GM12878 (cell line): Measurements from ENCODE around the gene MAPKAP1. TPM values are rescaled to one million over a fixed set of nuclear protein-coding genes. Genes with fewer than 3 reads are reported as not detected.
A peak's percentile ranks its signal among the peaks of the same experiment; 100 is the strongest.

Source experiments
- BACH1 ChIP-seq: fragments of 450-650 bp; IDR thresholded peaks from 2 replicates; pipeline ENCODE4 v1.6.1; 2017; ENCODE audit warnings: mild to moderate bottlenecking, borderline replicate concordance
- CBX3 ChIP-seq: fragments of 200-600 bp; sonication (generic); IDR thresholded peaks from 2 replicates; pipeline ENCODE4 v1.6.1; 2016; ENCODE audit warnings: low read depth, borderline replicate concordance
- CEBPB ChIP-seq, 2 experiments: fragments of 150-350 bp in 1 of 2; IDR thresholded peaks; 2 replicates each; pipeline ENCODE4 v1.6.1; 2012 to 2014; ENCODE audit warnings: low read depth in 2 of 2, low read length in 2 of 2, borderline replicate concordance in 1 of 2, inconsistent platforms in 1 of 2
- ETV6 ChIP-seq, 2 experiments: fragments of 450-650 bp in 1 of 2; IDR thresholded peaks in 1 of 2; conservative IDR thresholded peaks in 1 of 2; 2 replicates each; pipeline ENCODE4 v1.6.1; 2014; ENCODE audit warnings: antibody characterized with exemption in 1 of 2, borderline replicate concordance in 1 of 2, low read depth in 1 of 2, mild to moderate bottlenecking in 1 of 2, moderate library complexity in 1 of 2
- FOXK2 ChIP-seq: fragments of 450-650 bp; IDR thresholded peaks from 2 replicates; pipeline ENCODE4 v1.6.1; 2017; ENCODE audit warnings: mild to moderate bottlenecking, moderate library complexity
- HDAC2 ChIP-seq: fragments of 200-600 bp; sonication (generic); IDR thresholded peaks from 2 replicates; pipeline ENCODE4 v1.6.1; 2017
- MEF2A ChIP-seq: IDR thresholded peaks from 2 replicates; pipeline ENCODE4 v1.6.1; 2011; ENCODE audit warnings: low read depth, mild to moderate bottlenecking, low read length, moderate library complexity; ENCODE audit not compliant: insufficient read depth
- RAD51 ChIP-seq: fragments of 450-650 bp; IDR thresholded peaks from 2 replicates; pipeline ENCODE4 v1.6.1; 2016; ENCODE audit warnings: moderate library complexity, mild to moderate bottlenecking, inconsistent platforms
- RB1 ChIP-seq: fragments of 450-650 bp; formaldehyde crosslinking; IDR thresholded peaks from 2 replicates; pipeline ENCODE4 v1.6.1; 2017; ENCODE audit warnings: mild to moderate bottlenecking, borderline replicate concordance
- RUNX3 ChIP-seq: IDR thresholded peaks from 2 replicates; pipeline ENCODE4 v1.6.1; 2012; ENCODE audit warnings: low read length, inconsistent platforms
- SIX5 ChIP-seq: IDR thresholded peaks from 2 replicates; pipeline ENCODE4 v1.6.1; 2011; ENCODE audit warnings: mild to moderate bottlenecking, low read depth, low read length, moderate library complexity; ENCODE audit not compliant: severe bottlenecking
- TCF12 ChIP-seq: IDR thresholded peaks from 2 replicates; pipeline ENCODE4 v1.6.1; 2011; ENCODE audit warnings: low read depth, mild to moderate bottlenecking, low read length
- USF1 ChIP-seq: IDR thresholded peaks from 2 replicates; pipeline ENCODE4 v1.6.1; 2011; ENCODE audit warnings: borderline replicate concordance, low read depth, mild to moderate bottlenecking, moderate library complexity, mixed read lengths, low read length; ENCODE audit not compliant: insufficient read depth; ENCODE audit errors: extremely low read length
- polyA plus RNA-seq, 11 experiments: library from polyadenylated mRNA; depleted of rRNA in 4 of 11; unstranded in 6 of 11; stranded (reverse) in 5 of 11; fragments of >200 nt; fragmentation: Nextera tagmentation in 4 of 11; fragmentation: Illumina TruSeq in 1 of 11; extraction: Ambion mirVana in 4 of 11; extraction: Trizol in 1 of 11; gene quantifications; 1 replicate in 1 of 11; 2 replicates in 10 of 11; pipeline versions ENCODE4 v1.2.1 to v1.2.3, GENCODE V29; 2011 to 2016; ENCODE audit warnings: inconsistent platforms in 2 of 11, missing spikeins in 2 of 11, low read depth in 1 of 11
- total RNA-seq, 4 experiments: library from RNA; depleted of rRNA in 3 of 4; stranded (reverse); fragments of >200 nt in 3 of 4; fragmentation: Illumina TruSeq in 1 of 4; extraction: Trizol in 1 of 4; gene quantifications; 2 replicates each; pipeline versions ENCODE4 v1.2.1 to v1.2.3, GENCODE V29; 2013 to 2021
- TF ChIP-seq, protein P1 (sequence below): IDR thresholded peaks from 2 replicates; pipeline ENCODE4 v1.6.1; 2012; ENCODE audit warnings: mild to moderate bottlenecking, low read depth, low read length
- TF ChIP-seq, protein P2 (sequence below): fragments of 450-650 bp; IDR thresholded peaks from 2 replicates; pipeline ENCODE4 v1.6.1; 2016; ENCODE audit warnings: mild to moderate bottlenecking, moderate library complexity, borderline replicate concordance
- TF ChIP-seq, protein P3 (sequence below): IDR thresholded peaks from 2 replicates; pipeline ENCODE4 v1.6.1; 2011; ENCODE audit warnings: borderline replicate concordance, low read depth, mild to moderate bottlenecking, moderate library complexity, low read length; ENCODE audit not compliant: insufficient read depth, poor library complexity, severe bottlenecking

MAPKAP1 gene
- total and polyA plus RNA-seq, 10 of the 15 experiments (the other 5 are each of a cell fraction or from before 2014, with no cell fraction given) = 5.1 to 188 (median 105) TPM

- TF ChIP-seq RB1 (no peak), HDAC2 (no peak), FOXK2 (no peak), ETV6 (conservative IDR thresholded peaks at IDR 0.05 in 1 of 2, IDR thresholded peaks at IDR 0.05 in 1 of 2; ENCODE audit: borderline replicate concordance in 1 of 2, low read depth in 1 of 2) (peak in 1 of 2 experiments; percentile 93; a peak in 2 of 4 replicates), RUNX3 (peak; percentile 94), USF1 (no peak), BACH1 (peak; percentile 97), MEF2A (peak; percentile 78; the same call in 1 of the 2 replicates), TCF12 (peak; percentile 90), CBX3 (no peak), CEBPB (IDR thresholded peaks at IDR 0.05; ENCODE audit: borderline replicate concordance in 1 of 2, low read depth in 2 of 2, low read length in 2 of 2) (peak in 1 of 2 experiments; percentile 77; a peak in 1 of 4 replicates), RAD51 (peak; percentile 69), SIX5 (no peak)
- TF ChIP-seq, protein P1, sequence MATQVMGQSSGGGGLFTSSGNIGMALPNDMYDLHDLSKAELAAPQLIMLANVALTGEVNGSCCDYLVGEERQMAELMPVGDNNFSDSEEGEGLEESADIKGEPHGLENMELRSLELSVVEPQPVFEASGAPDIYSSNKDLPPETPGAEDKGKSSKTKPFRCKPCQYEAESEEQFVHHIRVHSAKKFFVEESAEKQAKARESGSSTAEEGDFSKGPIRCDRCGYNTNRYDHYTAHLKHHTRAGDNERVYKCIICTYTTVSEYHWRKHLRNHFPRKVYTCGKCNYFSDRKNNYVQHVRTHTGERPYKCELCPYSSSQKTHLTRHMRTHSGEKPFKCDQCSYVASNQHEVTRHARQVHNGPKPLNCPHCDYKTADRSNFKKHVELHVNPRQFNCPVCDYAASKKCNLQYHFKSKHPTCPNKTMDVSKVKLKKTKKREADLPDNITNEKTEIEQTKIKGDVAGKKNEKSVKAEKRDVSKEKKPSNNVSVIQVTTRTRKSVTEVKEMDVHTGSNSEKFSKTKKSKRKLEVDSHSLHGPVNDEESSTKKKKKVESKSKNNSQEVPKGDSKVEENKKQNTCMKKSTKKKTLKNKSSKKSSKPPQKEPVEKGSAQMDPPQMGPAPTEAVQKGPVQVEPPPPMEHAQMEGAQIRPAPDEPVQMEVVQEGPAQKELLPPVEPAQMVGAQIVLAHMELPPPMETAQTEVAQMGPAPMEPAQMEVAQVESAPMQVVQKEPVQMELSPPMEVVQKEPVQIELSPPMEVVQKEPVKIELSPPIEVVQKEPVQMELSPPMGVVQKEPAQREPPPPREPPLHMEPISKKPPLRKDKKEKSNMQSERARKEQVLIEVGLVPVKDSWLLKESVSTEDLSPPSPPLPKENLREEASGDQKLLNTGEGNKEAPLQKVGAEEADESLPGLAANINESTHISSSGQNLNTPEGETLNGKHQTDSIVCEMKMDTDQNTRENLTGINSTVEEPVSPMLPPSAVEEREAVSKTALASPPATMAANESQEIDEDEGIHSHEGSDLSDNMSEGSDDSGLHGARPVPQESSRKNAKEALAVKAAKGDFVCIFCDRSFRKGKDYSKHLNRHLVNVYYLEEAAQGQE = no peak
- TF ChIP-seq, protein P2, sequence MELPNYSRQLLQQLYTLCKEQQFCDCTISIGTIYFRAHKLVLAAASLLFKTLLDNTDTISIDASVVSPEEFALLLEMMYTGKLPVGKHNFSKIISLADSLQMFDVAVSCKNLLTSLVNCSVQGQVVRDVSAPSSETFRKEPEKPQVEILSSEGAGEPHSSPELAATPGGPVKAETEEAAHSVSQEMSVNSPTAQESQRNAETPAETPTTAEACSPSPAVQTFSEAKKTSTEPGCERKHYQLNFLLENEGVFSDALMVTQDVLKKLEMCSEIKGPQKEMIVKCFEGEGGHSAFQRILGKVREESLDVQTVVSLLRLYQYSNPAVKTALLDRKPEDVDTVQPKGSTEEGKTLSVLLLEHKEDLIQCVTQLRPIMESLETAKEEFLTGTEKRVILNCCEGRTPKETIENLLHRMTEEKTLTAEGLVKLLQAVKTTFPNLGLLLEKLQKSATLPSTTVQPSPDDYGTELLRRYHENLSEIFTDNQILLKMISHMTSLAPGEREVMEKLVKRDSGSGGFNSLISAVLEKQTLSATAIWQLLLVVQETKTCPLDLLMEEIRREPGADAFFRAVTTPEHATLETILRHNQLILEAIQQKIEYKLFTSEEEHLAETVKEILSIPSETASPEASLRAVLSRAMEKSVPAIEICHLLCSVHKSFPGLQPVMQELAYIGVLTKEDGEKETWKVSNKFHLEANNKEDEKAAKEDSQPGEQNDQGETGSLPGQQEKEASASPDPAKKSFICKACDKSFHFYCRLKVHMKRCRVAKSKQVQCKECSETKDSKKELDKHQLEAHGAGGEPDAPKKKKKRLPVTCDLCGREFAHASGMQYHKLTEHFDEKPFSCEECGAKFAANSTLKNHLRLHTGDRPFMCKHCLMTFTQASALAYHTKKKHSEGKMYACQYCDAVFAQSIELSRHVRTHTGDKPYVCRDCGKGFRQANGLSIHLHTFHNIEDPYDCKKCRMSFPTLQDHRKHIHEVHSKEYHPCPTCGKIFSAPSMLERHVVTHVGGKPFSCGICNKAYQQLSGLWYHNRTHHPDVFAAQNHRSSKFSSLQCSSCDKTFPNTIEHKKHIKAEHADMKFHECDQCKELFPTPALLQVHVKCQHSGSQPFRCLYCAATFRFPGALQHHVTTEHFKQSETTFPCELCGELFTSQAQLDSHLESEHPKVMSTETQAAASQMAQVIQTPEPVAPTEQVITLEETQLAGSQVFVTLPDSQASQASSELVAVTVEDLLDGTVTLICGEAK = no peak
- TF ChIP-seq, protein P3, sequence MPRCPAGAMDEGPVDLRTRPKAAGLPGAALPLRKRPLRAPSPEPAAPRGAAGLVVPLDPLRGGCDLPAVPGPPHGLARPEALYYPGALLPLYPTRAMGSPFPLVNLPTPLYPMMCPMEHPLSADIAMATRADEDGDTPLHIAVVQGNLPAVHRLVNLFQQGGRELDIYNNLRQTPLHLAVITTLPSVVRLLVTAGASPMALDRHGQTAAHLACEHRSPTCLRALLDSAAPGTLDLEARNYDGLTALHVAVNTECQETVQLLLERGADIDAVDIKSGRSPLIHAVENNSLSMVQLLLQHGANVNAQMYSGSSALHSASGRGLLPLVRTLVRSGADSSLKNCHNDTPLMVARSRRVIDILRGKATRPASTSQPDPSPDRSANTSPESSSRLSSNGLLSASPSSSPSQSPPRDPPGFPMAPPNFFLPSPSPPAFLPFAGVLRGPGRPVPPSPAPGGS = peak; percentile 89
Observed at GRCh38 chr9:125632321-125633115, 74.5 kb downstream of the MAPKAP1 start (continued).
